Coronary artery (tissue), 2 donors: ENCODE results near the gene IL17RE.

Experiments
- DNase-seq: peaks from one replicate; pipeline ENCODE4 v3.0.0-alpha.2; 2017; ENCODE audit warnings: low spot score
- H3K27ac ChIP-seq, 2 donors: fragments of 200-600 bp; sonication (generic); one replicate each; pipeline ENCODE4 v1.5.1; 2016 to 2019
- H3K4me3 ChIP-seq: fragments of 200-600 bp; sonication (generic); 2 replicates; pipeline ENCODE4 v1.5.1; 2016; ENCODE audit warnings: mild to moderate bottlenecking, moderate library complexity
- CTCF ChIP-seq: fragments of 200-600 bp; sonication (generic); IDR thresholded peaks from one replicate; pipeline ENCODE4 v1.5.1; 2019; ENCODE audit warnings: antibody characterized with exemption

IL17RE gene

GRCh38 chr3:9901967-9902366 is 681 bp upstream of the IL17RE start:
- DNase-seq: no peak
- no peak for TF ChIP-seq CTCF
- H3K27ac ChIP-seq: peak overlapping the region; percentile 83
- H3K4me3 ChIP-seq: no peak overlapping the region

- DNase-seq: no peak
- no peak for TF ChIP-seq CTCF
- H3K27ac ChIP-seq: peak overlapping the region; percentile 83
- peak overlapping the region; percentile 66 for H3K4me3 ChIP-seq
These were observed 583 bp downstream of the IL17RE start for GRCh38 chr3:9903238-9903624.

DNA sequence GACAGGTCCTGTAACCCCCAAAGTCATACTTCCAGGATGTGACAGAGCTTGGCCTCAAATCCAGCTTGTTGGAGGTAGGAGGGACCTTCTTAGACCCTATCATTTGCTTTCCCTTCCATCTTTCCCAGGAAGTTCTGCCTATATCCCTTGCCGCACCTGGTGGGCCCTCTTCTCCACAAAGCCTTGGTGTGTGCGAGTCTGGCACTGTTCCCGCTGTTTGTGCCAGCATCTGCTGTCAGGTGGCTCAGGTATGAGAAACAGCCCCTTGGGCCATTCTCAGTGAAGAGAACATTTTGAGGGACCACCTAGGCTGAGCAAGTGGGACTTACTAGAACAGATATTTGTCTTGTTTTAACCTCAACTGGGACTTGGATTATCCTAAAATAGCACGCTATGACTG is 1.3 kb downstream of the IL17RE start:
- Histone ChIP-seq H3K4me3 (peak overlapping the region; percentile 66), H3K27ac (peak overlapping the region in 1 of 2 donors; percentile 83)
- DNase-seq: no peak
- TF ChIP-seq CTCF: no peak

GRCh38 chr3:9906480-9906879 is 3.8 kb downstream of the IL17RE start:
- TF ChIP-seq CTCF: no peak
- DNase-seq: no peak
- Histone ChIP-seq H3K4me3 (no peak overlapping the region), H3K27ac (no peak overlapping the region)

- DNase-seq: no peak
- no peak for TF ChIP-seq CTCF
- H3K4me3 ChIP-seq: no peak overlapping the region
- no peak overlapping the region for H3K27ac ChIP-seq
These were observed 5.6 kb downstream of the IL17RE start for GRCh38 chr3:9908286-9908685.

- Histone ChIP-seq H3K4me3 (no peak overlapping the region), H3K27ac (no peak overlapping the region)
- TF ChIP-seq CTCF: no peak
- no peak for DNase-seq
These were observed 6.8 kb downstream of the IL17RE start for GRCh38 chr3:9909221-9910013.

- TF ChIP-seq CTCF: no peak
- DNase-seq: no peak
- H3K4me3 ChIP-seq: no peak overlapping the region
- H3K27ac ChIP-seq: no peak overlapping the region
These were observed 9.2 kb downstream of the IL17RE start for GRCh38 chr3:9911863-9912262.
